T-cell (primary cell): ENCODE data around the gene DMXL2. TPM values are rescaled to one million over a fixed set of nuclear protein-coding genes. Genes with fewer than 3 reads are reported as not detected.
"Not testable (repeated sequence)": the region's sequence is repeated elsewhere in the genome, so short reads cannot be mapped to it uniquely, and the experiment has no call there.

Experiments used
- ATAC-seq, 4 experiments: fragments of 200-7000 bp in 3 of 4; fragments of 150-1000 bp in 1 of 4; cut with Tn5 transposase; replicated peaks in 1 of 4; 1 replicate in 3 of 4; 2 replicates in 1 of 4; pipeline ENCODE4 v1.10.0; 2021; ENCODE audit warnings: moderate library complexity in 3 of 4, mild to moderate bottlenecking in 2 of 4, moderate number of reproducible peaks in 1 of 4
- CTCF ChIA-PET, 2 donors: fragments of 300-600 bp; sonication (Branson Sonifier 250); formaldehyde crosslinking; loops; one replicate each; lab custom pipeline; 2022; ENCODE audit warnings: antibody characterized with exemption in 2 of 2; lab: Charles Lee
- POLR2A ChIA-PET, 2 donors: fragments of 300-600 bp; sonication (Branson Sonifier 250); formaldehyde crosslinking; loops; one replicate each; lab custom pipeline; 2022; ENCODE audit warnings: antibody characterized with exemption in 2 of 2; lab: Charles Lee
- DNase-seq, 35 experiments: peaks; one replicate each; pipeline versions ENCODE4 v3.0.0 to v3.0.0-alpha.2; 2013 to 2023
- H3K27ac ChIP-seq: one replicate; pipeline ENCODE4 v1.5.1; 2013; ENCODE audit warnings: low read length
- H3K27me3 ChIP-seq, 2 experiments: replicated peaks in 1 of 2; 1 replicate in 1 of 2; 2 replicates in 1 of 2; pipeline versions ENCODE4 v1.6.1 to v1.7.0; 2013; ENCODE audit warnings: low read length in 1 of 2, mixed read lengths in 1 of 2; ENCODE audit not compliant: control insufficient read depth in 2 of 2, insufficient read depth in 2 of 2; ENCODE audit errors: extremely low read depth in 1 of 2
- H3K36me3 ChIP-seq, 2 donors: 1 replicate in 1 of 2; 2 replicates in 1 of 2; pipeline versions ENCODE4 v1.6.1 to v1.7.0; 2013; ENCODE audit warnings: low read length in 1 of 2; ENCODE audit not compliant: control insufficient read depth in 2 of 2, insufficient read depth in 1 of 2; ENCODE audit errors: extremely low read depth in 1 of 2
- H3K4me1 ChIP-seq, 2 experiments: 1 replicate in 1 of 2; 2 replicates in 1 of 2; pipeline versions ENCODE4 v1.6.1 to v1.7.0; 2013; ENCODE audit warnings: low read length in 2 of 2, mixed read lengths in 1 of 2; ENCODE audit not compliant: insufficient read depth in 2 of 2, control insufficient read depth in 1 of 2; ENCODE audit errors: extremely low read depth in 1 of 2
- H3K4me3 ChIP-seq, 2 donors: 1 replicate in 1 of 2; 2 replicates in 1 of 2; pipeline versions ENCODE4 v1.5.1 to v1.7.0; 2013; ENCODE audit warnings: mild to moderate bottlenecking in 2 of 2, low read length in 1 of 2, moderate library complexity in 1 of 2; ENCODE audit not compliant: control insufficient read depth in 1 of 2; ENCODE audit errors: extremely low read depth in 1 of 2
- H3K9me3 ChIP-seq: 2 replicates; pipeline ENCODE4 v1.7.0; 2013
- H3K27ac Mint-ChIP-seq, 2 donors: one replicate each; pipeline ENCODE4 v1.8.0; 2020 to 2021; ENCODE audit warnings: mild to moderate bottlenecking in 2 of 2, mixed read lengths in 2 of 2
- H3K27me3 Mint-ChIP-seq, 2 donors: one replicate each; pipeline ENCODE4 v1.8.0; 2021 to 2022; ENCODE audit warnings: mixed read lengths in 2 of 2
- H3K36me3 Mint-ChIP-seq: one replicate; pipeline ENCODE4 v1.8.0; 2021; ENCODE audit warnings: mixed read lengths
- H3K4me1 Mint-ChIP-seq, 3 donors: one replicate each; pipeline ENCODE4 v1.8.0; 2020 to 2022; ENCODE audit warnings: mixed read lengths in 3 of 3, mild to moderate bottlenecking in 1 of 3
- H3K4me3 Mint-ChIP-seq, 3 donors: one replicate each; pipeline ENCODE4 v1.8.0; 2020 to 2022; ENCODE audit warnings: mild to moderate bottlenecking in 3 of 3, mixed read lengths in 3 of 3, moderate library complexity in 3 of 3
- H3K9me3 Mint-ChIP-seq, 3 donors: one replicate each; pipeline ENCODE4 v1.8.0; 2020 to 2022; ENCODE audit warnings: mixed read lengths in 3 of 3
- WGBS: methylation state at CpG from one replicate; pipeline ENCODE4 v1.1.5; 2013; ENCODE audit warnings: missing lambda C conversion rate; ENCODE audit not compliant: insufficient coverage; 5-methylcytosine and 5-hydroxymethylcytosine counted together
- total RNA-seq, 35 experiments: library from RNA in 6 of 35; stranded (reverse) in 6 of 35; fragments of 120-200 nt in 1 of 35; gene quantifications; one replicate each; pipeline versions ENCODE4 v1.2.1 to v1.2.4 and lab custom pipeline; 2013 to 2026

The DMXL2 gene
- total RNA-seq, 5 donors from 2014 or later (not counting 1 experiment from before 2014, with no cell fraction given) = 3.2 to 6.1 (median 4.6) TPM

GRCh38 chr15:51575775-51576174 is 46.8 kb downstream of the DMXL2 start:
- H3K36me3 Mint-ChIP-seq = peaks cover 9% of the 10 kb centered on the region
- H3K36me3 ChIP-seq = no peaks in the 10 kb centered on the region
- no peaks in the 10 kb centered on the region for H3K9me3 ChIP-seq
- ChIA-PET POLR2A (no interaction called here), CTCF (no interaction called here)
- no peaks in the 10 kb centered on the region for H3K4me1 Mint-ChIP-seq
- no peak for DNase-seq
- no peaks in the 10 kb centered on the region for H3K27me3 Mint-ChIP-seq
- no peak overlapping the region for H3K27ac Mint-ChIP-seq
- no peak overlapping the region for H3K27ac ChIP-seq
- no peak overlapping the region for H3K4me3 ChIP-seq
- no peaks in the 10 kb centered on the region for H3K4me1 ChIP-seq
- no peak overlapping the region for H3K4me3 Mint-ChIP-seq
- H3K27me3 ChIP-seq = no peaks in the 10 kb centered on the region
- H3K9me3 Mint-ChIP-seq = peaks cover 0 to 7% (median 5%) of the 10 kb centered on the region in 3 donors
- no CpG with 5 or more reads among the region's 1 CpG for WGBS
- no peak for ATAC-seq

GRCh38 chr15:51573352-51573751 is 49.2 kb downstream of the DMXL2 start:
- H3K4me3 ChIP-seq, H3K27me3 ChIP-seq, H3K27ac Mint-ChIP-seq, H3K4me1 Mint-ChIP-seq, DNase-seq, CTCF ChIA-PET, H3K4me3 Mint-ChIP-seq, ATAC-seq, H3K27me3 Mint-ChIP-seq, H3K4me1 ChIP-seq, H3K27ac ChIP-seq, H3K36me3 ChIP-seq, H3K9me3 ChIP-seq, POLR2A ChIA-PET: not testable (repeated sequence)
- WGBS = no CpG with 5 or more reads among the region's 2 CpGs
- peaks cover 13% of the 10 kb centered on the region for H3K36me3 Mint-ChIP-seq
- H3K9me3 Mint-ChIP-seq = peaks cover 5 to 13% (median 11%) of the 10 kb centered on the region in 3 donors

- Mint-ChIP-seq H3K36me3 (peaks cover 16% of the 10 kb centered on the region), H3K9me3 (peaks cover 5 to 13% (median 11%) of the 10 kb centered on the region in 3 donors)
- H3K27ac ChIP-seq, POLR2A ChIA-PET, H3K36me3 ChIP-seq, H3K4me1 Mint-ChIP-seq, H3K4me1 ChIP-seq, CTCF ChIA-PET, DNase-seq, H3K4me3 Mint-ChIP-seq, H3K9me3 ChIP-seq, H3K27me3 Mint-ChIP-seq, H3K27me3 ChIP-seq, H3K27ac Mint-ChIP-seq, H3K4me3 ChIP-seq, ATAC-seq: not testable (repeated sequence)
- 91% methylated on average over 14 of the region's 18 CpGs for WGBS
Measured at GRCh38 chr15:51568939-51569784, 53.4 kb downstream of the DMXL2 start.

GRCh38 chr15:51561271-51561670 is 61.3 kb downstream of the DMXL2 start:
- no peaks in the 10 kb centered on the region for H3K27me3 Mint-ChIP-seq
- no peaks in the 10 kb centered on the region for H3K27me3 ChIP-seq

DNA sequence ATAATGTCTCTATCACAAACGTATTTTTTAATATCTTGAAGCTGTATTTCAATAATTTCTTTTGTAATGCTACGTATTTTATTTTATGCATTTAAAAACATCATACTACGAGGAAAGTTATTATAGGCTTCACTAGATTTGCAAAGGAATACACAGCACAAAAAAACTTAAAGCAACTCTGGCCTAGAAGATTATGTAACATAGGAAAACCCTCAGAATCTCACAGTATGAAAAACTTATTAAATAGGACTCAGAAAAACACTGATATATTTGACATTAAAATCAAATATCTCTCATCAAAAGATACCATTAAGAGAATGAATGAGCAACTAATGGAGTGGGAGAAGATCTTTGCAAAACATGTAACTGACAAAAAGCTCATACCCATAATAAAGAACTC is 63.7 kb downstream of the DMXL2 start:
- ATAC-seq (no peak), DNase-seq (no peak)
- Histone ChIP-seq H3K27me3 (no peaks in the 10 kb centered on the region), H3K9me3 (no peaks in the 10 kb centered on the region), H3K4me1 (no peaks in the 10 kb centered on the region), H3K4me3 (no peak overlapping the region), H3K36me3 (no peaks in the 10 kb centered on the region), H3K27ac (no peak overlapping the region)
- Mint-ChIP-seq H3K4me3 (no peak overlapping the region), H3K9me3 (no peaks in the 10 kb centered on the region), H3K36me3 (no peaks in the 10 kb centered on the region), H3K4me1 (no peaks in the 10 kb centered on the region), H3K27ac (no peak overlapping the region), H3K27me3 (no peaks in the 10 kb centered on the region)
- CTCF ChIA-PET = no interaction called here
- POLR2A ChIA-PET = no interaction called here
- WGBS = no CpG with 5 or more reads among the region's 3 CpGs

More at GRCh38 chr15:51561271-51561670, 61.3 kb downstream of the DMXL2 start:
- no peak for ATAC-seq
- Mint-ChIP-seq H3K9me3 (no peaks in the 10 kb centered on the region), H3K4me1 (no peaks in the 10 kb centered on the region), H3K36me3 (no peaks in the 10 kb centered on the region), H3K4me3 (no peak overlapping the region), H3K27ac (no peak overlapping the region)
- Histone ChIP-seq H3K9me3 (no peaks in the 10 kb centered on the region), H3K4me1 (no peaks in the 10 kb centered on the region), H3K36me3 (no peaks in the 10 kb centered on the region), H3K4me3 (no peak overlapping the region), H3K27ac (no peak overlapping the region)
- CTCF ChIA-PET = no interaction called here
- 95% methylated on average over 3 of the region's 5 CpGs for WGBS
- no peak for DNase-seq
- POLR2A ChIA-PET = no interaction called here

DNA sequence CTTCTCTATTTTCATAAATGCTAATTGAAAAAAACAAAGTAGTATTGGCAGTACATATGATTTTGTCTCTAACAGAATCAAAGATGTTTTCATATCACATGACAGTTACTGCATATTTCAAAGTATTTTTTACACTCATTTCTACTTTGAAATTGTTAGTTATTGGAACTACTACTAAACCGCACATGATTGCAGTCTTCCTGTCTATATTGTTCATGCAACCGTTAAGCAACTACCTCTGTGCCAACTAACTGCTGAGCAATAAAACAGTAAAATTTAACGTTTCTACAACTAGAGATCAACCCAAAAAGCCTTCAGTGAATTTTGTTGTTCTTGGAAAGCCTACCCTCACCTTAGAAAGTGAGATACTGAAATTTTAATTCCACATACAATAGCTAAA is 64.2 kb downstream of the DMXL2 start:
- Mint-ChIP-seq H3K36me3 (no peaks in the 10 kb centered on the region), H3K4me1 (no peaks in the 10 kb centered on the region), H3K27me3 (no peaks in the 10 kb centered on the region), H3K9me3 (no peaks in the 10 kb centered on the region), H3K27ac (no peak overlapping the region), H3K4me3 (no peak overlapping the region)
- 77% methylated on average over 2 of the region's 3 CpGs for WGBS
- H3K27ac ChIP-seq = no peak overlapping the region
- no peaks in the 10 kb centered on the region for H3K27me3 ChIP-seq
- H3K36me3 ChIP-seq = no peaks in the 10 kb centered on the region
- no peaks in the 10 kb centered on the region for H3K4me1 ChIP-seq
- DNase-seq (no peak), ATAC-seq (no peak)
- POLR2A ChIA-PET = no interaction called here
- CTCF ChIA-PET = no interaction called here
- no peaks in the 10 kb centered on the region for H3K9me3 ChIP-seq
- no peak overlapping the region for H3K4me3 ChIP-seq
